PC-9 (cell line): ENCODE data around the gene PSKH1.

ENCODE experiments used
- CTCF ChIP-seq: fragments of 200-600 bp; sonication (generic); conservative IDR thresholded peaks from 2 replicates; pipeline ENCODE4 v1.6.1; 2017; ENCODE audit warnings: mixed run types, antibody characterized with exemption, mild to moderate bottlenecking, moderate library complexity
- EZH2 ChIP-seq: fragments of 200-600 bp; sonication (generic); IDR thresholded peaks from 2 replicates; pipeline ENCODE4 v1.8.0; 2017; ENCODE audit warnings: antibody characterized with exemption, low read depth

GRCh38 chr16:67917140-67917851 lies 24.2 kb downstream of the PSKH1 start:
- TF ChIP-seq CTCF (no peak), EZH2 (no peak)
